ENCODE data around the gene B3GNT8. TPM values are rescaled to one million over a fixed set of nuclear protein-coding genes. Genes with fewer than 3 reads are reported as not detected.

B3GNT8 gene
- total and polyA plus RNA-seq, 2 of the 4 experiments (the other 2 are of a cell fraction), result 0.36 TPM

- H4K8ac ChIP-seq (ENCODE audit: low read depth in 2 of 2, low read length in 2 of 2), result no peak overlapping the region
- no peak overlapping the region for H3K23ac ChIP-seq (ENCODE audit: low read depth, low read length)
- no peaks in the 10 kb centered on the region for H3K9me3 ChIP-seq (ENCODE audit: control insufficient read depth, insufficient read depth, low read length)
- intact Hi-C loops (cut with micrococcal nuclease), result no loop called here
- ChIA-PET CTCF (no interaction called here), POLR2A (ENCODE audit: unreplicated experiment) (no interaction called here)
- ATAC-seq (ENCODE audit: low read depth) (no peak), DNase-seq (no peak)
- H3K4me3 ChIP-seq (ENCODE audit: insufficient read depth, low read depth, low read length), result no peak overlapping the region
- dilution Hi-C loops (cut with HindIII; ENCODE audit: low sequenced_read_pairs, unreplicated experiment), result no loop called here
- H2AFZ ChIP-seq (replicated peaks; ENCODE audit: low read length, poor library complexity), result no peak overlapping the region
- H3K9ac ChIP-seq (ENCODE audit: low read depth, low read length), result no peak overlapping the region
- no peak overlapping the region for H3K4ac ChIP-seq (ENCODE audit: low read depth, low read length)
- no peak overlapping the region for H3K27ac ChIP-seq (ENCODE audit: insufficient read depth, low read length)
- no TSS peak for BruUV-seq (replicated peaks)
- in situ Hi-C loops (cut with MboI; ENCODE audit: low sequenced_read_pairs), result no loop called here
- WGBS, 2 experiments (ENCODE audit: extremely low coverage in 2 of 2, insufficient read length in 1 of 2), result 91% methylated on average over 7 of the region's 9 CpGs; no CpG with 5 or more reads in 1 of the 2 experiments
- H2AK5ac ChIP-seq (ENCODE audit: low read depth, low read length), result no peak overlapping the region
- no peak overlapping the region for H3K56ac ChIP-seq (ENCODE audit: extremely low read depth, insufficient read depth, low read length)
- H2BK15ac ChIP-seq (ENCODE audit: low read depth, low read length), result no peak overlapping the region
- H2BK20ac ChIP-seq (ENCODE audit: low read depth, low read length), result no peak overlapping the region
- no peaks in the 10 kb centered on the region; a peak in 1 of 4 replicates for H3K79me1 ChIP-seq (ENCODE audit: low read depth in 1 of 2, low read length in 2 of 2)
- H3K9me1 ChIP-seq (ENCODE audit: insufficient read depth, low read length), result no peaks in the 10 kb centered on the region; the same call in 1 of the 2 replicates
- H4K20me1 ChIP-seq (ENCODE audit: insufficient read depth, low read length), result no peaks in the 10 kb centered on the region
- H3K27me3 ChIP-seq (ENCODE audit: control insufficient read depth, insufficient read depth, low read length), result no peaks in the 10 kb centered on the region
- no peak overlapping the region for H3K18ac ChIP-seq (ENCODE audit: low read depth, low read length)
- TF ChIP-seq FOS (IDR thresholded peaks at IDR 0.05; ENCODE audit: low read depth, low read length) (no peak), BHLHE40 (IDR thresholded peaks at IDR 0.05; ENCODE audit: low read depth, low read length) (no peak), MAFK (IDR thresholded peaks at IDR 0.05; ENCODE audit: low read depth, low read length) (no peak), CHD1 (IDR thresholded peaks at IDR 0.05; ENCODE audit: low read depth, low read length) (no peak), MXI1 (IDR thresholded peaks at IDR 0.05; ENCODE audit: borderline replicate concordance, low read depth, low read length) (no peak), POLR2A (IDR thresholded peaks at IDR 0.05; ENCODE audit: low read depth, low read length) (no peak), CTCF (conservative IDR thresholded peaks at IDR 0.05; ENCODE audit: low read depth, low read length) (no peak), CEBPB (IDR thresholded peaks at IDR 0.05; ENCODE audit: low read depth, low read length) (no peak), USF2 (IDR thresholded peaks at IDR 0.05; ENCODE audit: low read depth, low read length) (no peak), RAD21 (IDR thresholded peaks at IDR 0.05; ENCODE audit: low read length) (no peak), RFX5 (IDR thresholded peaks at IDR 0.05; ENCODE audit: low read depth, low read length) (no peak)
- TF ChIP-seq, protein P1, sequence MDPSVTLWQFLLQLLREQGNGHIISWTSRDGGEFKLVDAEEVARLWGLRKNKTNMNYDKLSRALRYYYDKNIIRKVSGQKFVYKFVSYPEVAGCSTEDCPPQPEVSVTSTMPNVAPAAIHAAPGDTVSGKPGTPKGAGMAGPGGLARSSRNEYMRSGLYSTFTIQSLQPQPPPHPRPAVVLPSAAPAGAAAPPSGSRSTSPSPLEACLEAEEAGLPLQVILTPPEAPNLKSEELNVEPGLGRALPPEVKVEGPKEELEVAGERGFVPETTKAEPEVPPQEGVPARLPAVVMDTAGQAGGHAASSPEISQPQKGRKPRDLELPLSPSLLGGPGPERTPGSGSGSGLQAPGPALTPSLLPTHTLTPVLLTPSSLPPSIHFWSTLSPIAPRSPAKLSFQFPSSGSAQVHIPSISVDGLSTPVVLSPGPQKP (IDR thresholded peaks at IDR 0.05; ENCODE audit: borderline replicate concordance, low read depth, low read length), result no peak
- H3K4me2 ChIP-seq (ENCODE audit: low read depth, low read length), result no peak overlapping the region
- peaks cover 50% of the 10 kb centered on the region for H3K36me3 ChIP-seq (ENCODE audit: control insufficient read depth, insufficient read depth, low read length)
- H3K4me1 ChIP-seq (ENCODE audit: control insufficient read depth, insufficient read depth, low read length), result no peaks in the 10 kb centered on the region
- H2BK5ac ChIP-seq (ENCODE audit: low read depth, low read length, poor library complexity, severe bottlenecking), result no peak overlapping the region
- no peak overlapping the region for H2BK120ac ChIP-seq (ENCODE audit: low read depth, low read length)
- no peak overlapping the region for H4K91ac ChIP-seq (ENCODE audit: insufficient read depth, low read depth, low read length)
- no peak overlapping the region for H2AK9ac ChIP-seq (replicated peaks; ENCODE audit: low read depth, low read length, poor library complexity)
- H3K14ac ChIP-seq (replicated peaks; ENCODE audit: low read depth, low read length), result no peak overlapping the region
- H4K5ac ChIP-seq (ENCODE audit: low read depth, low read length), result no peak overlapping the region
Observed at GRCh38 chr19:41415154-41415571, 12.0 kb downstream of the B3GNT8 start.
